Osteoblast (primary cell): ENCODE measurements around the gene PDIA4. TPM values are rescaled to one million over a fixed set of nuclear protein-coding genes. Genes with fewer than 3 reads are reported as not detected.
"Not testable (repeated sequence)": the region's sequence is repeated elsewhere in the genome, so short reads cannot be mapped to it uniquely, and the experiment has no call there.

ENCODE experiments used
- DNase-seq: peaks from one replicate; pipeline ENCODE4 v3.0.0; 2011; ENCODE audit warnings: low spot score, mixed read lengths; ENCODE audit not compliant: insufficient read length; ENCODE audit errors: missing footprints
- H2AFZ ChIP-seq: 2 replicates; pipeline ENCODE4 v1.6.0; 2011; ENCODE audit warnings: mild to moderate bottlenecking, low read length
- H3K27ac ChIP-seq: 2 replicates; pipeline ENCODE4 v1.5.1; 2011; ENCODE audit warnings: mild to moderate bottlenecking, low read depth, low read length, moderate library complexity
- H3K27me3 ChIP-seq: 2 replicates; pipeline ENCODE4 v1.6.0; 2012; ENCODE audit warnings: mild to moderate bottlenecking, control low read depth, inconsistent platforms, low read length, moderate library complexity; ENCODE audit not compliant: insufficient read depth
- H3K36me3 ChIP-seq: 2 replicates; pipeline ENCODE4 v1.5.1; 2011; ENCODE audit warnings: mild to moderate bottlenecking, low read length, control low read depth, moderate library complexity; ENCODE audit not compliant: insufficient read depth
- H3K4me1 ChIP-seq: 2 replicates; pipeline ENCODE4 v1.5.1; 2011; ENCODE audit warnings: mild to moderate bottlenecking, low read length, control low read depth, moderate library complexity; ENCODE audit not compliant: insufficient read depth
- H3K4me2 ChIP-seq: 2 replicates; pipeline ENCODE4 v1.6.0; 2011; ENCODE audit warnings: mild to moderate bottlenecking, low read length; ENCODE audit not compliant: insufficient read depth
- H3K4me3 ChIP-seq: fragments of 200-600 bp; sonication (generic); 3 replicates; pipeline ENCODE4 v1.5.1; 2012; ENCODE audit warnings: mild to moderate bottlenecking, low read length, inconsistent platforms; ENCODE audit not compliant: insufficient read depth
- H3K79me2 ChIP-seq: 2 replicates; pipeline ENCODE4 v1.6.0; 2012; ENCODE audit warnings: mild to moderate bottlenecking, low read length, control low read depth, inconsistent platforms; ENCODE audit not compliant: insufficient read depth
- H3K9me3 ChIP-seq: 2 replicates; pipeline ENCODE4 v1.5.1; 2011; ENCODE audit warnings: low read depth, low read length, control low read depth
- H4K20me1 ChIP-seq: 2 replicates; pipeline ENCODE4 v1.6.0; 2012; ENCODE audit warnings: mild to moderate bottlenecking, low read length, control low read depth; ENCODE audit not compliant: insufficient read depth
- CTCF ChIP-seq: IDR thresholded peaks from 2 replicates; pipeline ENCODE4 v1.5.1; 2011; ENCODE audit warnings: mild to moderate bottlenecking, low read depth, low read length, moderate library complexity; ENCODE audit errors: extremely low read depth
- total RNA-seq: library from RNA; depleted of rRNA; stranded (reverse); fragments of >200 nt; gene quantifications from 2 replicates; pipeline ENCODE4 v1.2.3, GENCODE V29; 2012

Gene PDIA4
- total RNA-seq, 1 donor, result 220 TPM

- peaks cover 26% of the 10 kb centered on the region for H3K36me3 ChIP-seq
- no peaks in the 10 kb centered on the region for H4K20me1 ChIP-seq
- no peak overlapping the region for H2AFZ ChIP-seq
- H3K27ac ChIP-seq, result no peak overlapping the region
- no peaks in the 10 kb centered on the region for H3K9me3 ChIP-seq
- H3K4me3 ChIP-seq, result no peak overlapping the region
- DNase-seq, result peak; percentile 76
- no peaks in the 10 kb centered on the region for H3K4me1 ChIP-seq
- H3K4me2 ChIP-seq, result no peak overlapping the region
- TF ChIP-seq CTCF, result no peak
- no peaks in the 10 kb centered on the region for H3K79me2 ChIP-seq
- H3K27me3 ChIP-seq, result no peaks in the 10 kb centered on the region
Measured at GRCh38 chr7:149067869-149068268, 39.6 kb upstream of the PDIA4 start.

- H2AFZ ChIP-seq, result no peak overlapping the region
- no peaks in the 10 kb centered on the region for H3K27me3 ChIP-seq
- H3K79me2 ChIP-seq, result no peaks in the 10 kb centered on the region
- no peak for TF ChIP-seq CTCF
- no peaks in the 10 kb centered on the region for H3K9me3 ChIP-seq
- H3K4me1 ChIP-seq, result no peaks in the 10 kb centered on the region
- H4K20me1 ChIP-seq, result no peaks in the 10 kb centered on the region
- no peaks in the 10 kb centered on the region for H3K36me3 ChIP-seq
- DNase-seq, result no peak
- H3K4me2 ChIP-seq, result no peak overlapping the region
- no peak overlapping the region for H3K27ac ChIP-seq
- H3K4me3 ChIP-seq, result no peak overlapping the region
Measured at GRCh38 chr7:149063476-149063875, 35.2 kb upstream of the PDIA4 start.

- H3K79me2 ChIP-seq, H3K36me3 ChIP-seq, H4K20me1 ChIP-seq, H3K4me3 ChIP-seq, H3K27me3 ChIP-seq, H3K27ac ChIP-seq, H3K9me3 ChIP-seq, H2AFZ ChIP-seq, H3K4me1 ChIP-seq, H3K4me2 ChIP-seq, DNase-seq: not testable (repeated sequence)
Measured at GRCh38 chr7:149062217-149062899, 34.1 kb upstream of the PDIA4 start.

- Histone ChIP-seq H3K36me3 (no peaks in the 10 kb centered on the region), H3K4me2 (no peak overlapping the region), H3K4me1 (no peaks in the 10 kb centered on the region), H3K9me3 (no peaks in the 10 kb centered on the region), H2AFZ (no peak overlapping the region), H3K4me3 (no peak overlapping the region), H4K20me1 (no peaks in the 10 kb centered on the region), H3K27ac (no peak overlapping the region), H3K79me2 (no peaks in the 10 kb centered on the region), H3K27me3 (no peaks in the 10 kb centered on the region)
- no peak for TF ChIP-seq CTCF
- no peak for DNase-seq
Measured at GRCh38 chr7:149060156-149060555, 31.9 kb upstream of the PDIA4 start.
